B cell (primary cell): ENCODE data around the gene EPB41L4A.

Experiments
- CTCF ChIP-seq: fragments of 200-600 bp; IDR thresholded peaks from one replicate; pipeline ENCODE4 v1.8.0; 2022; ENCODE audit warnings: antibody characterized with exemption, mild to moderate bottlenecking
- EZH2 ChIP-seq: IDR thresholded peaks from 2 replicates; pipeline ENCODE4 v1.6.1; 2012; ENCODE audit warnings: borderline replicate concordance, low read depth, mild to moderate bottlenecking, moderate library complexity, low read length; ENCODE audit not compliant: insufficient read depth, poor library complexity, severe bottlenecking

GRCh38 chr5:112160652-112161391 lies 258.3 kb downstream of the EPB41L4A start:
- no peak for TF ChIP-seq EZH2
- TF ChIP-seq CTCF, result peak; percentile 88
